Loucy (cell line): ENCODE results near the gene ZFP1.
"Not testable (repeated sequence)": the region's sequence is repeated elsewhere in the genome, so short reads cannot be mapped to it uniquely, and the experiment has no call there.

Experiments used
- EZH2phosphoT487 ChIP-seq: fragments of 200-600 bp; IDR thresholded peaks from 2 replicates; pipeline ENCODE4 v1.6.1; 2018; ENCODE audit warnings: antibody characterized with exemption, mild to moderate bottlenecking, moderate library complexity, borderline replicate concordance
- TF ChIP-seq, protein P1 (sequence below): fragments of 200-600 bp; sonication (generic); conservative IDR thresholded peaks from 2 replicates; pipeline ENCODE4 v1.5.1; 2014; ENCODE audit warnings: mild to moderate bottlenecking, antibody characterized with exemption, low read length

DNA sequence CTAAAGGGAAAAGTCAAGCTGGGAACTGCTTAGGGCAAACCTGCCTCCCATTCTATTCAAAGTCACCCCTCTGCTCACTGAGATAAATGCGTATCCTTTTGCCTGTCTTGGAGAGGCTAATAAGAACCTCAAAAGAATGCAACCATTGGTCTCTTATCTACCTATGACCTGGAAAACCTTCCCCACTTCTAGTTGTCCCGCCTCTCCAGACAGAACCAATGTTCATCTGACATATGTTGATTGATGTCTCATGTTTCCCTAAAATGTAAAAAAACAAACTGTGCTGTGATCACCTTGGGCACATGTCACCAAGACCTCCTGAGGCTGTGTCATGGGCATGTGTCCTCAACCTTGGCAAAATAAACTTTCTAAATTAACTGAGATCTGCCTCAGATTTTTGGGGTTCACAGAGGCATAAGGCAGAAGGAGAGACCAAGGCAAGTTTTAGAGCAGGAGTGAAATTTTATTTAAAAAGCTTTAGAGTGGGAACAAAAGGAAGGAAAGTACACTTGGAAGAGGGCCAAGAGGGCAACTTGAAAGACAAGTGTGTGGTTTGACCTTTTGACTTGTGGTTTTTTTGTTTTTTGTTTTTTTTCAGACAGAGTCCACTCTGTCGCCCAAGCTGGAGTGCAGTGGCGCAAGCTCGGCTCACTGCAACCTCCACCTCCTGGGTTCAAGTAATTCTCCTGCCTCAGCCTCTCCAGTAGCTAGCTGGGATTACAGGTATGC is 18.7 kb upstream of the ZFP1 start:
- TF ChIP-seq, protein P1, sequence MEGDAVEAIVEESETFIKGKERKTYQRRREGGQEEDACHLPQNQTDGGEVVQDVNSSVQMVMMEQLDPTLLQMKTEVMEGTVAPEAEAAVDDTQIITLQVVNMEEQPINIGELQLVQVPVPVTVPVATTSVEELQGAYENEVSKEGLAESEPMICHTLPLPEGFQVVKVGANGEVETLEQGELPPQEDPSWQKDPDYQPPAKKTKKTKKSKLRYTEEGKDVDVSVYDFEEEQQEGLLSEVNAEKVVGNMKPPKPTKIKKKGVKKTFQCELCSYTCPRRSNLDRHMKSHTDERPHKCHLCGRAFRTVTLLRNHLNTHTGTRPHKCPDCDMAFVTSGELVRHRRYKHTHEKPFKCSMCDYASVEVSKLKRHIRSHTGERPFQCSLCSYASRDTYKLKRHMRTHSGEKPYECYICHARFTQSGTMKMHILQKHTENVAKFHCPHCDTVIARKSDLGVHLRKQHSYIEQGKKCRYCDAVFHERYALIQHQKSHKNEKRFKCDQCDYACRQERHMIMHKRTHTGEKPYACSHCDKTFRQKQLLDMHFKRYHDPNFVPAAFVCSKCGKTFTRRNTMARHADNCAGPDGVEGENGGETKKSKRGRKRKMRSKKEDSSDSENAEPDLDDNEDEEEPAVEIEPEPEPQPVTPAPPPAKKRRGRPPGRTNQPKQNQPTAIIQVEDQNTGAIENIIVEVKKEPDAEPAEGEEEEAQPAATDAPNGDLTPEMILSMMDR = not testable (repeated sequence)
- TF ChIP-seq EZH2phosphoT487 = not testable (repeated sequence)
